Mammary epithelial cell (primary cell): ENCODE results near the gene SMIM41.

Experiments
- CTCF ChIP-seq, 2 donors: IDR thresholded peaks in 1 of 2; conservative IDR thresholded peaks in 1 of 2; 2 replicates each; pipeline ENCODE4 v1.5.1; 2011 to 2012; ENCODE audit warnings: inconsistent platforms in 2 of 2, low read length in 2 of 2, mild to moderate bottlenecking in 2 of 2, control low read depth in 1 of 2, low read depth in 1 of 2; ENCODE audit not compliant: insufficient read depth in 1 of 2; ENCODE audit errors: extremely low read depth in 1 of 2
- EZH2 ChIP-seq: IDR thresholded peaks from 2 replicates; pipeline ENCODE4 v1.6.1; 2012; ENCODE audit warnings: low read length, inconsistent platforms, borderline replicate concordance

GRCh38 chr12:52062167-52063081 lies 17.1 kb upstream of the SMIM41 start:
- TF ChIP-seq CTCF (conservative IDR thresholded peaks at IDR 0.05 in 1 of 2, IDR thresholded peaks at IDR 0.05 in 1 of 2; ENCODE audit: extremely low read depth in 1 of 2, insufficient read depth in 1 of 2, low read depth in 1 of 2, low read length in 2 of 2) (no peak), EZH2 (no peak)
